HCT116 (cell line): ENCODE data around the gene STRBP. TPM values are rescaled to one million over a fixed set of nuclear protein-coding genes. Genes with fewer than 3 reads are reported as not detected.

Experiments
- ATAC-seq: fragments of 200-7000 bp; cut with Tn5 transposase; 2 replicates; pipeline ENCODE4 v1.9.1; 2020; ENCODE audit warnings: mild to moderate bottlenecking, moderate library complexity
- BruUV-seq: library from RNA; stranded (reverse); fragments of 400-500 nt; replicated peaks from 2 replicates; lab custom pipeline; 2021; lab: Mats Ljungman, UMichigan
- CTCF ChIA-PET: fragments of 300-600 bp; sonication (Branson Sonifier 250); formaldehyde crosslinking; loops from one replicate; lab custom pipeline; 2021; ENCODE audit warnings: antibody characterized with exemption; lab: Charles Lee
- POLR2A ChIA-PET: fragments of 300-600, 350-600 bp; sonication (Branson Sonifier 250); formaldehyde crosslinking; loops from one replicate; lab custom pipeline; 2021; ENCODE audit warnings: antibody characterized with exemption; lab: Charles Lee
- RAD21 ChIA-PET, 2 experiments: fragments of 300-600 bp; sonication (Branson Sonifier 250); formaldehyde crosslinking; loops; one replicate each; lab custom pipeline; 2023; ENCODE audit warnings: low total read pairs in 2 of 2; ENCODE audit not compliant: uncharacterized antibody in 2 of 2, unreplicated experiment in 2 of 2, low non-redundant PET in 1 of 2; lab: Charles Lee
- DNase-seq: peaks from one replicate; pipeline ENCODE4 v3.0.0-alpha.2; 2010; ENCODE audit warnings: low read depth, low spot score
- H2AFZ ChIP-seq: fragments of 200-600 bp; shearing (Covaris generic), sonication (generic); 2 replicates; pipeline ENCODE4 v1.6.1; 2017; ENCODE audit warnings: low read depth, mixed run types, mixed read lengths, antibody characterized with exemption, low read length; ENCODE audit not compliant: poor library complexity, severe bottlenecking
- H3K27ac ChIP-seq: 2 replicates; pipeline ENCODE4 v1.5.1; 2012; ENCODE audit warnings: low read depth, low read length
- H3K27me3 ChIP-seq: fragments of 200-600 bp; sonication (generic); 2 replicates; pipeline ENCODE4 v1.6.1; 2016; ENCODE audit warnings: mixed run types, low read length, mixed read lengths; ENCODE audit not compliant: insufficient read depth
- H3K36me3 ChIP-seq, 2 experiments: fragments of 200-500 bp in 1 of 2; fragments of 200-600 bp in 1 of 2; sonication (Bioruptor generic) in 1 of 2; sonication (generic) in 1 of 2; 2 replicates each; pipeline versions ENCODE4 v1.5.1 to v1.6.1; 2014 to 2016; ENCODE audit warnings: low read length in 2 of 2, inconsistent platforms in 1 of 2, mixed read lengths in 1 of 2, mixed run types in 1 of 2; ENCODE audit not compliant: insufficient read depth in 2 of 2, control insufficient read depth in 1 of 2
- H3K4me1 ChIP-seq, 2 experiments: fragments of 200-600 bp in 1 of 2; sonication (generic) in 1 of 2; 2 replicates each; pipeline versions ENCODE4 v1.5.1 to v1.6.1; 2012 to 2017; ENCODE audit warnings: low read length in 2 of 2, inconsistent platforms in 1 of 2, mild to moderate bottlenecking in 1 of 2, mixed read lengths in 1 of 2, mixed run types in 1 of 2, moderate library complexity in 1 of 2; ENCODE audit not compliant: insufficient read depth in 2 of 2, control insufficient read depth in 1 of 2
- H3K4me2 ChIP-seq: fragments of 200-600 bp; sonication (generic); 2 replicates; pipeline ENCODE4 v1.6.1; 2017; ENCODE audit warnings: mixed run types, low read length, mixed read lengths
- H3K4me3 ChIP-seq, 2 experiments: fragments of 200-600 bp in 1 of 2; sonication (generic) in 1 of 2; replicated peaks in 1 of 2; 2 replicates each; pipeline ENCODE4 v1.5.1; 2011 to 2016; ENCODE audit warnings: low read length in 2 of 2, control low read depth in 1 of 2, low read depth in 1 of 2, mild to moderate bottlenecking in 1 of 2, mixed read lengths in 1 of 2, mixed run types in 1 of 2
- H3K79me2 ChIP-seq: fragments of 200-600 bp; sonication (generic); 2 replicates; pipeline ENCODE4 v1.6.1; 2017; ENCODE audit warnings: mild to moderate bottlenecking, mixed run types, low read length, moderate library complexity, mixed read lengths; ENCODE audit not compliant: insufficient read depth
- H3K9ac ChIP-seq: fragments of 200-600 bp; sonication (generic); 2 replicates; pipeline ENCODE4 v1.6.1; 2016; ENCODE audit warnings: low read length, mixed read lengths
- H3K9me2 ChIP-seq: fragments of 200-600 bp; sonication (generic), shearing (Covaris generic); 2 replicates; pipeline ENCODE4 v1.6.1; 2017; ENCODE audit warnings: mixed run types, mild to moderate bottlenecking, moderate library complexity; ENCODE audit not compliant: insufficient read depth
- H3K9me3 ChIP-seq, 2 experiments: fragments of 200-500 bp in 1 of 2; fragments of 200-600 bp in 1 of 2; sonication (Bioruptor generic) in 1 of 2; sonication (generic) in 1 of 2; 2 replicates each; pipeline ENCODE4 v1.6.1; 2014 to 2017; ENCODE audit warnings: low read length in 2 of 2, mixed read lengths in 2 of 2, inconsistent platforms in 1 of 2, low read depth in 1 of 2, mild to moderate bottlenecking in 1 of 2, mixed run types in 1 of 2, moderate library complexity in 1 of 2; ENCODE audit not compliant: control insufficient read depth in 1 of 2, insufficient read depth in 1 of 2
- H4K20me1 ChIP-seq: fragments of 200-600 bp; sonication (generic), shearing (Covaris generic); 2 replicates; pipeline ENCODE4 v1.6.1; 2017; ENCODE audit warnings: mixed run types, mild to moderate bottlenecking, moderate library complexity; ENCODE audit not compliant: insufficient read depth
- ATF3 ChIP-seq: IDR thresholded peaks from 2 replicates; pipeline ENCODE4 v1.6.1; 2012
- EZH2 ChIP-seq: fragments of 200-600 bp; sonication (generic); IDR thresholded peaks from 2 replicates; pipeline ENCODE4 v1.6.1; 2017; ENCODE audit warnings: antibody characterized with exemption, mixed run types
- FOSL1 ChIP-seq: IDR thresholded peaks from 2 replicates; pipeline ENCODE4 v1.6.1; 2012; ENCODE audit warnings: low read depth
- JUND ChIP-seq: IDR thresholded peaks from 2 replicates; pipeline ENCODE4 v1.6.1; 2012
- MAX ChIP-seq: IDR thresholded peaks from 2 replicates; pipeline ENCODE4 v1.6.1; 2012
- POLR2A ChIP-seq: IDR thresholded peaks from 2 replicates; pipeline ENCODE4 v1.7.0; 2011; ENCODE audit warnings: borderline replicate concordance; ENCODE audit not compliant: insufficient read depth, insufficient read length; ENCODE audit errors: extremely low read depth
- POLR2AphosphoS5 ChIP-seq: IDR thresholded peaks from 2 replicates; pipeline ENCODE4 v1.6.1; 2011; ENCODE audit warnings: mild to moderate bottlenecking, low read depth, low read length, moderate library complexity
- RAD21 ChIP-seq: IDR thresholded peaks from 2 replicates; pipeline ENCODE4 v1.6.1; 2012; ENCODE audit warnings: low read depth, mild to moderate bottlenecking
- REST ChIP-seq: IDR thresholded peaks from 2 replicates; pipeline ENCODE4 v1.6.1; 2012; ENCODE audit warnings: low read depth
- SIN3A ChIP-seq: IDR thresholded peaks from 2 replicates; pipeline ENCODE4 v1.6.1; 2012; ENCODE audit warnings: low read depth
- SP1 ChIP-seq: IDR thresholded peaks from 2 replicates; pipeline ENCODE4 v1.6.1; 2012; ENCODE audit warnings: low read depth
- SRF ChIP-seq: IDR thresholded peaks from 2 replicates; pipeline ENCODE4 v1.6.1; 2012; ENCODE audit warnings: low read depth
- TCF7L2 ChIP-seq: IDR thresholded peaks from 2 replicates; pipeline ENCODE4 v1.7.0; 2011; ENCODE audit warnings: borderline replicate concordance, inconsistent platforms; ENCODE audit not compliant: insufficient read depth, insufficient read length; ENCODE audit errors: extremely low read depth
- ZFX ChIP-seq: fragments of 450-650 bp; IDR thresholded peaks from 2 replicates; pipeline ENCODE4 v1.6.1; 2017
- ZNF274 ChIP-seq: fragments of 200-500 bp; sonication (Bioruptor generic); IDR thresholded peaks from 2 replicates; pipeline ENCODE4 v1.6.1; 2014; ENCODE audit warnings: mild to moderate bottlenecking, low read depth, low read length, inconsistent platforms
- intact Hi-C: fragments of 100-400 bp; cut with micrococcal nuclease; formaldehyde crosslinking; loops from 2 replicates; pipeline ENCODE4 v1.10.0; 2022
- total RNA-seq: library from RNA; stranded (reverse); gene quantifications from one replicate; pipeline ENCODE4 v1.2.1, GENCODE V29; 2021; ENCODE audit not compliant: unreplicated experiment

Gene STRBP
- total RNA-seq, 1 experiment from 2014 or later = 30.4 TPM

GRCh38 chr9:123311250-123311752, 42.9 kb upstream of the STRBP start:
- H3K9me3 ChIP-seq = no peaks in the 10 kb centered on the region
- POLR2A ChIA-PET = no interaction called here
- TF ChIP-seq JUND = no peak
- TF ChIP-seq FOSL1 = no peak
- TF ChIP-seq ZFX = no peak
- TF ChIP-seq SIN3A = no peak
- no peak for TF ChIP-seq POLR2AphosphoS5
- no peak for TF ChIP-seq ATF3
- no peak for TF ChIP-seq ZNF274
- TF ChIP-seq SP1 = no peak
- no peak for TF ChIP-seq REST
- no peak for TF ChIP-seq SRF
- TF ChIP-seq POLR2A = no peak
- no peak for TF ChIP-seq MAX
- TF ChIP-seq RAD21 = no peak
- TF ChIP-seq TCF7L2 = no peak
- TF ChIP-seq EZH2 = no peak
- no peak for DNase-seq
- BruUV-seq = no TSS peak
- no peak for ATAC-seq
- no peak overlapping the region for H3K4me3 ChIP-seq
- H3K4me1 ChIP-seq = peaks cover 0 to 12% of the 10 kb centered on the region in 2 experiments; a peak in 2 of 4 replicates
- no peak overlapping the region for H2AFZ ChIP-seq
- no peaks in the 10 kb centered on the region for H4K20me1 ChIP-seq
- no peak overlapping the region for H3K9ac ChIP-seq
- H3K27me3 ChIP-seq = no peaks in the 10 kb centered on the region
- no peak overlapping the region for H3K27ac ChIP-seq
- CTCF ChIA-PET = no interaction called here
- intact Hi-C loops = no loop called here
- H3K4me2 ChIP-seq = no peak overlapping the region
- H3K79me2 ChIP-seq = no peaks in the 10 kb centered on the region
- no peaks in the 10 kb centered on the region for H3K36me3 ChIP-seq
- H3K9me2 ChIP-seq = no peaks in the 10 kb centered on the region
- RAD21 ChIA-PET = no interaction called here
